Stimulated activated naive CD8-positive, alpha-beta T cell treated with anti-CD3 and anti-CD28 coated beads, Interleukin-15, Interleukin-2, amounts not matched to agents 100 ng/mL and 50 ng/mL, for 24 hours (primary cell): ENCODE results near the gene SMIM27.
"Not testable (repeated sequence)": the region's sequence is repeated elsewhere in the genome, so short reads cannot be mapped to it uniquely, and the experiment has no call there.

Experiments used
- H3K27ac Mint-ChIP-seq: one replicate; pipeline ENCODE4 v1.8.0; 2021; ENCODE audit warnings: mild to moderate bottlenecking, mixed read lengths
- H3K27me3 Mint-ChIP-seq: one replicate; pipeline ENCODE4 v1.8.0; 2021; ENCODE audit warnings: mixed read lengths
- H3K36me3 Mint-ChIP-seq: one replicate; pipeline ENCODE4 v1.8.0; 2021; ENCODE audit warnings: low read depth, mixed read lengths
- H3K4me1 Mint-ChIP-seq: one replicate; pipeline ENCODE4 v1.8.0; 2021; ENCODE audit warnings: low read depth, mixed read lengths
- H3K4me3 Mint-ChIP-seq: one replicate; pipeline ENCODE4 v1.8.0; 2021; ENCODE audit warnings: mild to moderate bottlenecking, mixed read lengths
- H3K9me3 Mint-ChIP-seq: one replicate; pipeline ENCODE4 v1.8.0; 2021; ENCODE audit warnings: mixed read lengths

Gene SMIM27

GRCh38 chr9:32552172-32552872 is at the start of gene SMIM27, which contains the start of gene TOPORS:
Gene SMIM27 (plus strand): TSS chr9:32552327. CDS start chr9:32552435, 108 bp downstream.
Gene TOPORS (minus strand): TSS chr9:32552586. CDS start chr9:32552436, 150 bp downstream.
- Mint-ChIP-seq H3K27me3 (no peaks in the 10 kb centered on the region), H3K27ac (peak within 1 kb of the TSS; percentile 99), H3K36me3 (peaks cover 38% of the 10 kb centered on the region), H3K4me1 (peaks cover 51% of the 10 kb centered on the region), H3K4me3 (peak within 1 kb of the TSS; percentile 98), H3K9me3 (no peaks in the 10 kb centered on the region)

- no peaks in the 10 kb centered on the region for H3K4me1 Mint-ChIP-seq
- peaks cover 23% of the 10 kb centered on the region for H3K36me3 Mint-ChIP-seq
Observed at GRCh38 chr9:32502464-32502863, 49.7 kb upstream of the SMIM27 start.

DNA sequence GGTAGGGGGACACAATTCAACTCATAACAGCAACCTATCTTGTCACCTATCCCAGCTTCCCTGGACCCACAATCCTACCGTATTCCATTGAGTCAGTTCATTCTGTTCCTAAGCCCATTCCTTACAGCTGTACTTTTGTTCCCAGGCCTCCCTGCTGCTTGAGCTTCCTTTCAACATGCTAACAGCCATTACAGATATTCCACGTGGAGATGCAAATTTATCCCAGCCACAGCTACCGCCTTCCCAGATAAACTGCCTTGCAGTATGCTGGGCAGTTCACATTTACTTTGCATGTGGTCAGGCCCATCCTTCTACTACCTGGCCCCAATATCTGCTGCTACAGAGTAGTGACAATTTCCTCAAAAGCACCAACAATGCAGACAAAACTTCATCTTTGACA is 49.1 kb upstream of the SMIM27 start:
- H3K27ac Mint-ChIP-seq = no peak overlapping the region
- H3K36me3 Mint-ChIP-seq = peaks cover 19% of the 10 kb centered on the region
- no peaks in the 10 kb centered on the region for H3K9me3 Mint-ChIP-seq
- H3K27me3 Mint-ChIP-seq = no peaks in the 10 kb centered on the region
- H3K4me1 Mint-ChIP-seq = no peaks in the 10 kb centered on the region
- H3K4me3 Mint-ChIP-seq = no peak overlapping the region

More at GRCh38 chr9:32502464-32502863, 49.7 kb upstream of the SMIM27 start:
- Mint-ChIP-seq H3K9me3 (no peaks in the 10 kb centered on the region), H3K27me3 (no peaks in the 10 kb centered on the region), H3K27ac (no peak overlapping the region), H3K4me3 (no peak overlapping the region)

DNA sequence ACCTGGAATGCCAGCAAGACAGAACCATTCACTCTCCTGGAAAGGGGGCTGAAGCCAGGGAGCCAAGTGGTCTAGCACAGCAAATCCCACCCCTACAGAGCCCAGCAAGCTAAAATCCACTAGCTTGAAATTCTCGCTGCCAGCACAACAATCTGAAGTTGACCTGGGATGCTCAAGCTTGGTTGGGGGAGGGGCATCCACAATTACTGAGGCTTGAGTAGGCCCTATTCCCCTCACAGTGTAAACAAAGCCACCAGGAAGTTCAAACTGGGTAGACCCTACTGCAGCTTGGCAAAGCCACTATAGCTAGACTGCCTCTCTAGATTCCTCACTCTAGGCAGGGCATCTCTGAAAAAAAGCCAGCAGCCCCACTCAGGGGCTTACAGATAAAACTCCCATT is 43.4 kb upstream of the SMIM27 start:
- peaks cover 5% of the 10 kb centered on the region for H3K36me3 Mint-ChIP-seq
- H3K27me3 Mint-ChIP-seq = no peaks in the 10 kb centered on the region
- no peak overlapping the region for H3K4me3 Mint-ChIP-seq
- H3K27ac Mint-ChIP-seq = no peak overlapping the region
- peaks cover 5% of the 10 kb centered on the region for H3K9me3 Mint-ChIP-seq
- peaks cover 42% of the 10 kb centered on the region for H3K4me1 Mint-ChIP-seq

GRCh38 chr9:32516241-32516640 is 35.9 kb upstream of the SMIM27 start:
- Mint-ChIP-seq H3K36me3 (peaks cover 40% of the 10 kb centered on the region), H3K4me1 (peaks cover 39% of the 10 kb centered on the region), H3K9me3 (peaks cover 6% of the 10 kb centered on the region), H3K27ac (peak overlapping the region; percentile 49), H3K4me3 (no peak overlapping the region), H3K27me3 (no peaks in the 10 kb centered on the region)

DNA sequence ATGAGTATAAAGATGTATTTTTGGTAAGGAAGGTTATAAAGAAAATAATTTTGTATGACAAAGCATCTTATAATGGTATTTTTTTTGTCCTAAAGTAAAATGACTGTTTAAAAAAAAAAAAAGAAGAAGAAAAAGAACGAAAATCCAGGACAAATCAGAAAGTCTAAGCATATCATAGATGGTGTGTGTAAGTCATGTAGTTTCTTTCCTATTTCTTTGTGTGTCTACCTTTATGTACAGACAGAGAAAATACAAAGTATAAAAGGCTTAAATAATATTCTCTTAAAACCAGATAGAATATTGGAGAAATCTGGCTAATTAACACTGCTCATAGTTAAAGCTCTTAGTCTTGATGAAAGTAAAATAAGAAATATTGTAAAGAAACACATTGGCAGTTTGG is 33.9 kb upstream of the SMIM27 start:
- H3K36me3 Mint-ChIP-seq = peaks cover 60% of the 10 kb centered on the region
- H3K9me3 Mint-ChIP-seq = peaks cover 5% of the 10 kb centered on the region
- no peaks in the 10 kb centered on the region for H3K27me3 Mint-ChIP-seq
- H3K27ac Mint-ChIP-seq = no peak overlapping the region
- H3K4me1 Mint-ChIP-seq = peaks cover 38% of the 10 kb centered on the region
- no peak overlapping the region for H3K4me3 Mint-ChIP-seq

DNA sequence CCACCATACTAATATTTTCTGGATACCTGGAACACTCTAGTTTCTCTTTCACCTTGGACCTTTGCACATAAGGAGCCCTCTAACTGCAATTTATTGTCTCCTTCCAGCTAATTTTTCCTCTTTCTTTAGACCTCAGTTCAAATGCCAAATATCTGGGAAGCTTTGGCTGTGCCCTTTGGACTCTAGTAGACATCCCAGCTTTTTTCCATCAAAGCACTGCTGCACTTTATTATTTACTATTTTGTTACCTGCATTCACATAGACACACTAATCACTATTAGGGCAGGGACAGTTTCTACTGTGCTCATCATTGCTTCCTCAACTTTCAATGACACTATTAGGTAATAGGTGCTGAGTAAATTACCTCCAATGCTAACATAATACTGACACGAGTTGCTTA is 28.2 kb upstream of the SMIM27 start:
- Mint-ChIP-seq H3K36me3 (peaks cover 30% of the 10 kb centered on the region), H3K4me1 (peaks cover 58% of the 10 kb centered on the region), H3K9me3 (no peaks in the 10 kb centered on the region), H3K27ac (no peak overlapping the region), H3K4me3 (no peak overlapping the region), H3K27me3 (no peaks in the 10 kb centered on the region)

- Mint-ChIP-seq H3K4me3 (peak overlapping the region; percentile 89), H3K4me1 (peaks cover 58% of the 10 kb centered on the region), H3K36me3 (peaks cover 30% of the 10 kb centered on the region)
- H3K9me3 Mint-ChIP-seq, H3K27ac Mint-ChIP-seq, H3K27me3 Mint-ChIP-seq: not testable (repeated sequence)
Observed at GRCh38 chr9:32524558-32524891, 27.6 kb upstream of the SMIM27 start.

DNA sequence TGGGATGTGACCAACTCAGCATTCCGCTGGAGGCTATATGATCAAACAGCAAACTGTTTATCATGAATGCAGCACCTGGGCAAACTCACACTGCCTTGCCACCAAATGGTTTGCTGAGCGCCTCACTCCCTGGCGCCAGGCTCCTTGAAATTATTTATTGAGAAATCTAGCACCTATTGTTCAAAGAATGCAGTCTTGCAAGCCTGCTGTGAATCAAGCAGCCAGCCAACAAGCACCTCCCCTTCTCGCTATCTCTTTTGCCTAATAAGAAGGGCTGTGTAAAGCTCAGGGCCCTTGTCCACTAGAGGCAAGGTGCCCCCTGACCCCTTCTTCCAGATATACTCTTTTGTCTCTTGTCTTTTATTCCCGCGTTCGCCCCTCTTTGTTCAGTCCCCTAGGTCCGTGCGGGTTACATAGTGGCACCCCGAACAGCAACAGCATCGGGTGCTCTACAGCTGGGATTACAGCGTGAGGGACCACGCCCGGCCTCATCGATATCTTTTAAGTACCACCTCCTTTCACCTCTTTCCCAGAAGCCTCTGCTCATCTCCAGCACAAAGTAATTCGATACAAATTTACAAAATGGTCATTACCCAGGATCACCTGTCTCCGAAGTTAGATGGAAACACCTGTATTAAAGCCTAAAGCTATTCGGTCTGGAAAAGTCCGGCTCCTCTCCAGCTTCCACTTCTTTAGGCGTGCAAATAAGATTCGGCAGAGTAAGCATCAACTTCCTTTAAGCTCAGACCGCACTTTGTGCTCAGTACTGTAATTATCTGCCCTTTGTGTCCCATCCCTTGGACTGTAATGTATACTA is 27.0 kb upstream of the SMIM27 start:
- Mint-ChIP-seq H3K4me1 (peaks cover 58% of the 10 kb centered on the region), H3K27me3 (no peaks in the 10 kb centered on the region), H3K27ac (peak overlapping the region; percentile 88), H3K36me3 (peaks cover 30% of the 10 kb centered on the region), H3K4me3 (peak overlapping the region; percentile 89), H3K9me3 (no peaks in the 10 kb centered on the region)

DNA sequence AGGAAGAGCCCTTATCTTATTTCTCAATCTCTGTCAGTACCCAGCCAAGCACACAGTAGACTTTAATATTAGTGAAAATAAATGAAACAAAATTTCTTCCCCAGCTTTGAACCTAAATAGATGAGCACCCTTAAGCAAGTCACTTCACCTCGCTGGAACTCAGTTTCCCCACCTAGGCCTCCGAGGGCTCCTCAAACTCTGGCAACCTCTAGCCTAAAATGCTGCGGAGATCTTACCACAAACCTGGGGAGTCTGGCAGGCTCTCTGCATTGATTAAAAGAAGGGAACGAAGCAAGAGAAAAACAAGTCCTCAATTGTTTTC is 26.5 kb upstream of the SMIM27 start:
- Mint-ChIP-seq H3K9me3 (no peaks in the 10 kb centered on the region), H3K4me3 (peak overlapping the region; percentile 89), H3K27ac (peak overlapping the region; percentile 88), H3K36me3 (peaks cover 27% of the 10 kb centered on the region), H3K27me3 (no peaks in the 10 kb centered on the region), H3K4me1 (peaks cover 55% of the 10 kb centered on the region)

- H3K27me3 Mint-ChIP-seq = no peaks in the 10 kb centered on the region
- H3K4me1 Mint-ChIP-seq = peaks cover 55% of the 10 kb centered on the region
- H3K27ac Mint-ChIP-seq = peak within 1 kb of the TSS; percentile 88
- H3K36me3 Mint-ChIP-seq = peaks cover 30% of the 10 kb centered on the region
- H3K4me3 Mint-ChIP-seq = peak within 1 kb of the TSS; percentile 89
- no peaks in the 10 kb centered on the region for H3K9me3 Mint-ChIP-seq
Observed at GRCh38 chr9:32526041-32526706, 26.0 kb upstream of the SMIM27 start, which contains the start of gene RIGI. Gene RIGI (minus strand): TSS chr9:32526196. CDS start chr9:32526166, 30 bp downstream.

GRCh38 chr9:32526707-32527048 is 25.4 kb upstream of the SMIM27 start:
- no peaks in the 10 kb centered on the region for H3K27me3 Mint-ChIP-seq
- peak overlapping the region; percentile 89 for H3K4me3 Mint-ChIP-seq
- peaks cover 27% of the 10 kb centered on the region for H3K36me3 Mint-ChIP-seq
- peaks cover 51% of the 10 kb centered on the region for H3K4me1 Mint-ChIP-seq
- H3K27ac Mint-ChIP-seq = peak overlapping the region; percentile 88
- H3K9me3 Mint-ChIP-seq = no peaks in the 10 kb centered on the region

- no peaks in the 10 kb centered on the region for H3K27me3 Mint-ChIP-seq
Observed at GRCh38 chr9:32533336-32533735, 18.8 kb upstream of the SMIM27 start.

GRCh38 chr9:32533816-32534215 is 18.3 kb upstream of the SMIM27 start:
- Mint-ChIP-seq H3K36me3 (peaks cover 12% of the 10 kb centered on the region), H3K4me3 (no peak overlapping the region), H3K27ac (no peak overlapping the region), H3K9me3 (no peaks in the 10 kb centered on the region), H3K4me1 (no peaks in the 10 kb centered on the region), H3K27me3 (no peaks in the 10 kb centered on the region)

More at GRCh38 chr9:32533336-32533735, 18.8 kb upstream of the SMIM27 start:
- Mint-ChIP-seq H3K4me3 (no peak overlapping the region), H3K36me3 (peaks cover 12% of the 10 kb centered on the region), H3K27ac (no peak overlapping the region), H3K9me3 (no peaks in the 10 kb centered on the region), H3K4me1 (no peaks in the 10 kb centered on the region)

GRCh38 chr9:32543047-32543446 is 9.1 kb upstream of the SMIM27 start:
- Mint-ChIP-seq H3K36me3 (peaks cover 34% of the 10 kb centered on the region), H3K27ac (no peak overlapping the region), H3K27me3 (no peaks in the 10 kb centered on the region), H3K9me3 (no peaks in the 10 kb centered on the region), H3K4me3 (no peak overlapping the region), H3K4me1 (peaks cover 12% of the 10 kb centered on the region)
